GM19395 (cell line): ENCODE data around the gene KXD1.
"Not testable (repeated sequence)": the region's sequence is repeated elsewhere in the genome, so short reads cannot be mapped to it uniquely, and the experiment has no call there.

Experiments used
- ATAC-seq: cut with Tn5 transposase; IDR thresholded peaks from one replicate; pipeline ENCODE4 v1.9.1; 2021; ENCODE audit warnings: mild to moderate bottlenecking, moderate library complexity; ENCODE audit not compliant: unreplicated experiment

Gene KXD1

DNA sequence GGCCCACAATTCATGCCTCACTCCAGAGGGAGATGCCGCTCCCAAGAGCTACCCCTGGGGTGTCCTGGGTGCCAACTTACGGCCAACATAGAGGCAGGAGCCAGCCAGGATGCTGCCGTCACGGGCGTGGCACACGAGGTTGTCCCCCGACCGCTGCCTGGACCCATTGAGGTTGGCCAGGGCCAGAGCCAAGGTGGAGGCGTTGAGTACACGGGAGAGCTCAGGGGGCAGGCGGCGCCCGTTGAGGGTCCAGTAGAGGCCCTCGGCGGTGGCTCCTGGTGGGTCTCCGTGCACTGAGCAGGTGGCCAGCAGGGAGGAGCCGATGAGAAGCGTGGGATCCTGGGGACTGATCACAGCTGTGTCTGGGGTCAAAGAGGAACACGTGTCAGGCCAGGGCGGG is 41.8 kb downstream of the KXD1 start:
- no peak for ATAC-seq

GRCh38 chr19:18600692-18601397 is 43.2 kb downstream of the KXD1 start:
- ATAC-seq = not testable (repeated sequence)

DNA sequence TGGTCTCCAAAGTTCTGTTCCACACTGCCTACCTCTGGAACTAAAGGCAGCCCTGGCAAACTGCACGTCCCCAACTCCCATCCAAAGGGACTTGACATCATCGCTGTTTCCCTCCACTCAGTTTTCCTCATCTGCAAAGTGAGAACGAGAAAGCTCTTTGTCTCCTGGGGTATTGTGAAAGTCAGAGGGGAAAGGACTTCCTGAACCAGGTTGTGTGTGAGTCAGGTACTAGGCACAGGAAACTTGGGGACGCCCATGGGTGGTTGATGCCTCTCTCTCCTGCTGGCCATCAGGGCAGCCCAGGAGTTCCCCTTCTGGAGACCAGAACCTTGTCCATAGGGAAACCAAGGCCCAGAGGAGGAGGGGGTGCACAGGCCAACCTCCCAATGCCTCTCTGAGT is 44.2 kb downstream of the KXD1 start:
- no peak for ATAC-seq

DNA sequence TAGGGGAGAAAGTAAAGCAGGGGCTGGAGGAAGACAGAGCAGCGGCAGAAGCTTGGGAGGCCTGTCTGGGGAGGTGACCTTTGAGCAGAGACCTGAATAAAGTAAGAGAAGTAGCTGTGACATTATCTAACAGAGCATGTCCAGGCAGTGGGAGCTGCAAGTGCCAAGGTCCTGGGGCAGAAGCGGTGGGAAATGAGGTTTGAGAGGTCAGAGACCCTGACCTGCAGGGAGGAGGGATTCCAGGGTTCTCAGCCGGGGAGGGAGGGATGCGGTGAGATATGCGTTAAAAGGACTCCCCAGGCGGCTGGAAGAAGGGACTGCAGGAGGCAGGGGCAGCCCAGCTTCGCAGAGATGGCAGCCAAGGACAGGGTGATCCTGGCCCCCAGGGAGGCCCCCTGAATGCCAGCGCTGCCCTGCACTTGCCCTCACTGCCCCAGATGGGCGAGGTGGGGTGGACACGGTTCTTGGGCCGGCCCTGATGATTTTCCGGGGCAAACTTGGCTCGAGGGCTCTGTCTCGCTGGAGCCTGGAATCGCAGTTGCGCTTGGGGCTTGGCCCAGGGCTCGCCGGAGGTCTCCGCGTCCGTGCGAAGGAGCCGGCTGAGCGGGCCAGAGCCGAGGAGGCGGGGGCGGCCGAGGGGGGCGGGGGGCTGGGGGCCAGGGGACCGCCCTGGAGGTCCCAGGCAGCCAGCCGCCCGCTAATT is 45.7 kb downstream of the KXD1 start:
- no peak for ATAC-seq

- no peak for ATAC-seq
These were observed 46.5 kb downstream of the KXD1 start for GRCh38 chr19:18603958-18604819.

DNA sequence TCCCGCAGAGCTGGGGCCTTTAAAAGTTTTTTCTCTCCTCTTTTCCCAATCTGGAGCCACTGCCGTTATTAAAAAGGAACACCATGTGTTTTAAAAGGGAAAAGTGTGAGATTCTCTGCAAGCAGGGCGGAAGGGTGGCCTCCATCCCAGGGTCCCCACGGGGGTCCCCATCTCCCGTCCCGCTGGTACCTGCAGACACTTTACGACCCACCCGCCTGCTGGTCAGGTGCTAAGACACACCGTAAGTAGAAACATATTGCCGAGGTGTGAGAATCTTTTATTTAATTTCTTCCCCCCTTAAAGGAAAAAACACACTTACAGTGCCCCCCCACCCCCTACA is 47.1 kb downstream of the KXD1 start:
- no peak for ATAC-seq

DNA sequence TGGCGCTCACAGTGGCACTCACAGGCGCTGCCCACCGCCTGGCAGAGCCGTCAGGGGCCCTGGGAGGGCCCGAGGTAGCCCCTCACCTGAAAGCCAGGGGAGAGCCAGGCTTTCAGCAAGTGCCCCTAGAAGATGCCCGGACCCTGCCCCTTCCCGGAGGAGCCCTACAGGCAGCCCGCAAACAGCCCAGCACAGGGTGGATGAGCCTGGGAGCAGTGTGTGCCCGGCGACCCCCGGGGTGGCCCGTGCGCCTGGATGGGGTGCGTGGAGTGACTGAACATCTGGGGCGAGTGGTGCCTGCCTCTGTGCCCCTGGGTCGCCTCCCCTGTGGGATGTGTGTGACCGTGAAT is 47.5 kb downstream of the KXD1 start:
- ATAC-seq = no peak

- ATAC-seq = no peak
These were observed 48.0 kb downstream of the KXD1 start for GRCh38 chr19:18605546-18606280.

DNA sequence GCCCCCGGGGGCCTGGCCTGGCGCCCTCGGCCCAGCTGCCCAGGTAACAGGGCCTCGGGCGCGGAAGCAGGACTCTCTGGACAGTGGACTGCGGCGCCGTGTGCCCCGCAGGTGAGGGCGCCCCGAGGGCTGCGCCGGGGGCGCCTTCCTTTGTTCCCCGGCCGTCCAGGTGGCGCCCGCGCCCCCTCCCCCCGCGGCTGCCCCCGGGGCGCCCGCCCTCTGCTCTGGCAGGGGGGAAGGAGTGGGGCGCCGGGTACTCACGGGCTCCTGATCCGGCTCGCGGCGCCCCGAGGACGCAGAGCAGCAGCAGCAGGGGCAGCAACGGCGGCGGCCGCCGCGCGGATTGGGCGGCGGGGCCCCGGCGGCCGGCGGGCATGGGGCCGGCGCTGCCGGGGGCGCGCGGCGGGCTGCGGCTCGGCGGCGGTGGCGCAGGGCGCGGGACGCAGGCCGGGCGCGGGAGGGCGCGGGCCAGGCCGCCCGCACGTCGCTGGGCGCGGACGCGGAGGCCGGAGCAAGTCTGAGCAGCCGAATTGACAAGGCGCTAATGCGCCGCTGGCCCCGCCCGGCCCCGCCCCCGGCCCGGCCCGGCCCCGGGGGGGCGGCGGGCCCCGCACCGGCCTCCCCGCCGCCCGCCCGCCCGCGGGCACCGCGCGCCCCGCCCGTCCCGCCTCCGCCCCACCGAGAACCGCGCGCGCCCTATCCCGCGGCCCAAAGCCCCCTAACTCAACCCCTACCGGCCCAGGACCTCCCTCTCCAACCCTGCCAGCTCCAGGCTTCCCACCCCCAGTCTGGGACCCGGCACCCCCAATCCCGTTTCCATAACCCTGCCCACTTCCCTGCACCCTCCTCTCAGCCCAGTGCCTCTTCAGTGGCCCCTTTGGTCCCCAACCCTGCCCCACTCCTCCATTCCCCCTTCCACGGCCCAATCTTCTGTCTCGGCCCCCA is 48.9 kb downstream of the KXD1 start, which contains the start of gene CRLF1:
TSS of gene CRLF1 (minus strand) at position 519 of the 945 bp plus-strand sequence. CDS start at position 376, 143 bp downstream.
- ATAC-seq = no peak

DNA sequence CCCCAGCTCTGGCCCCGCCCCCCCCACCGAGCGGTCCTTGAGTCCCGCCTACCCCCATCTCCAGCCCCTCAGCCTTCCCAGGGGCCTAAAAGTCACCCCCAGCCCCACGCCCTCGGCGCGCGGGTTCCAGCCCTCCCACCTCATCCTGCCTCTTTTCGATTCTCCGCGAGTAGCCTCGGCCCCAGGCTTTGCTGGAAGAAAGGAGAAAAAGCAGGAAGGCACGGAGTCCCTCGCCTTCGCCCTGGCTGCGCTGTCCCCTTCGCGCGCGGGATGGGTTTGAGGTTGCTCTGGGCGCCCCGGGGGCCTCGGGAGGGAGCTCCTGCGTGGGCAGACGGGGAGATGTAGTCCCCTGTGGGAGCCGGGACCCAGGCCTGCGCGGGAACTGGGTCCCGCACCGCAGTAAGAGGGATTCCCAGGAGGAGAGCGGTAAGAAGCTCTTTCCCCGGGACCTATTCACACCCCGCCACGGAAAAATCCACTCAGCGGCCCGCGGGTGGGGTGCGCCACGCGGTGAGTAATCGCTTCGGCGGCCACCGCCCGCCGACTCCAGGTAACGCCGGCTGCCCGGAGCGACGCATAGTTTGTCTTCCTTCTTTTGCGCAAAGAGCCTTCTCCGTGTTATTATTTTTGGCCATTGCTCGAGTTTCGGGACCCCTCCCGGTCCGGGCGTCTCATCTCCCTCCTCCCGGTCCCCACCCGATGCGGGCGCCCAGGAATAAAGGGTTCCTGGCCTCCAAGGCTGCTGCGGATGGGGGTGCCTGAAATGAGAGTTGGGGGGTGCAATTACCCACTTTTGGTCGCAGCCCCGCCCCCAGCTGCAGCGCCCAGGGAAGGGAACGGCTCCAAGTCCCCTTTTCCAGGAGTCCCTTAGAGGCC is 49.8 kb downstream of the KXD1 start:
- no peak for ATAC-seq

GRCh38 chr19:18608102-18608804 is 50.6 kb downstream of the KXD1 start:
- ATAC-seq = no peak

DNA sequence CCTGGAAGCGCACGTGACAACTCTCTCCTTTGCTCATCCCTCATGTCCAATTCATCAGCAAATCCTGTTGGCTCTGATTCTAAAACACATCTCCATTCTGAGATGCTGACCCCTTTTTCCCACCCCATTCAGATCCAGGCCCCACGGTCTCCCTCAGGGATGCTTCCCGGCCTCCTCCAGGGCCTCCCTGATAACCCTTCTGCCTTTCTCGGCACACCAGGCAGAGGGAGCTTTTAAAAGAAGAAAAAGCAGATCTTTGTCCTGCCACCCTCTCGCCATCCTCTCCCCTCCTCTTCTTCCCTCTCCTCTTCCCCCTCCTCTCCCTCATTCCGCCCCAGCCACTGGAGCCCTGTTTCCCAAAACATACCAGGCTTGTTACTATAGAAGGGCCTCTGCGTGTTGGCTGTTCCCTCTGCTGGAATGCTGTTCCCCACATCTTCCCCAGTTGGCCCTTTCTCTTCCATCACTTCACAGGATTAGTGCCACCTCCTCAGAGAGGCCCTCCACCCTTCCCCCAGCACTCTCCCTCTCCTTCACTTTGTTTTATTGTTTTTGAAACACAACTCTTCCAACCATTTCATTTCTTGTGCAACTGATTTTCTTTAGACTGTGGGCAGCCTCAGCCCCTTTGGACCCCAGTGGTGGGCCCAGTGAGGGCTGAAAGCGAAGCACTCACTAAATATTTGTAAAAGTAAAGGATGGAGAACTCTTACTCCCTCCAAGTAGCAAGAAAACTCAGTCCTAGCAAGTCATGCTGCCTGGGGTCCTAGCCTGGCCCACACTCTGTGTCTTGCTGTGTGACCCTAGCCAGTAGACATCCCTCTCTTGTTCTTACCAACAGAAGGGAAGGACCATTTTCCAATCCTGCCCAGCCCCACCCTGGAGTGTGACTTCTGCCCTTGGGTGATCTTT is 51.4 kb downstream of the KXD1 start:
- no peak for ATAC-seq

DNA sequence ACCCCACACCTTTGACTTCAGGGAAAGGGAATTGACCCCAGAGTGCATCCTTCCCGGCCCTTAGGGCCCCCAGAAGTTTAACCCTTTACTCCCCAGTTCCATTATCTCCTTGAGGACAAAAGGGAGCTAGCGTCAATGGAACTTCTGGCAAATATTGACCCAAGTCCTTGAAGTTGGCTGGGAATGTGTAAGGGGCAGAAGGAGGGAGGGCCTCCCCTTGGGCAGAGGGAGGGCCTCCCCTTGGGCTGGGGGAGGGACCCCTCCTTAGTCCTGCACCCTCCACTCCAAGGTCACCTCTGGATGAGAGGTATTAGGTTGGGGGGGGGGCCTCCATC is 52.0 kb downstream of the KXD1 start:
- no peak for ATAC-seq

DNA sequence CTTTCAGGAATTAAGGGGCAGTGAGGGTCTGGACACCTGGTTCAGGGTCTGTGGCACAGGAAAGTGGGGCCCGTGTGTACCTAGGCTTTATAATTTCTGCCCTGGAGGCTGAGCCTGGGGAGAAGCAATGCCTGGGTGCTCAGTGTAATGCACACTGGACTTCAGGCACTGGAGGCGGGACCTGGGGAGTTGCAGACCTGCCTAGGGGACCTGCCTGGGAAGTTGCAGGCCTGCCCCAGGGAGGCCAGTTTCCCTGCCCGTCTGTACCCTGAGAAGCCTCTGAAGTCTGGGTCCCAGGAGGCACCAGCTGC is 52.5 kb downstream of the KXD1 start:
- ATAC-seq = no peak

GRCh38 chr19:18610556-18611326 is 53.1 kb downstream of the KXD1 start:
- ATAC-seq = no peak

DNA sequence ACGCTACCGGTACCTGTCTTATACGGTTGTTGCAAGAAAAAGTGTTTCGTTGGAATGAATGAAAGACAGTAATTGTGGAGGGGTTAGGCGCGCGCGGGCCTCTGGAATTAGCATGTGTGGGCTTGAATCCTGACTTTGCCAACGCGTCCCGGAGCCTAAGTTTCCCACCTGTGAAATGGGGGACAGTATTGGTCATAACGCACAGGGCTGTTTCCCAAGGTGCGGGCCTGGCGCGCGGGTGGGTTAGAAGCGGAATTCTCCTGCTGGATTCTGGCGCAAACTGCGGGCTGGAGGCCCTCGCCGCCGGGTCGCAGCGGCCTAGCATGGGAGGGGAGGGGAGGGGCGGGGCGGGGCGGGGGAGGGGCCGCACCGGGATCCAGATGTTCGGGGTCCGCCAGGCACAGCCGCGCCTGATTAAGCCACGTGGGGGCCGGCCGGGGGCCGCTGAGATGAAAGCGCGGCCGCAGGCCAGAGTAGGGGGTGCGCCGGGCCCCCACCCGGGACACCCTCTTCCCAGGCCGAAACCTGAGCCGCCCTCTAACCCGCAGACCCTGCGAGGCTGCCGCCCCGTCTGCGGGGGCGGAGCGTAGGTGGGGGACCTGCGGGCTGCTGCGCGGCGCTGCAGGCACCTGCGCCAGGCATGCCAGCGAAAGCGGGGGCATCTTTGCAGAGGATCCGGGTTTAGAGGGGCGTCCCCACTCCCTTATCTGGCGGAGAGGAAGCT is 53.8 kb downstream of the KXD1 start:
- ATAC-seq = no peak
